ENCODE measurements around the gene ZC3H12C. TPM values are rescaled to one million over a fixed set of nuclear protein-coding genes. Genes with fewer than 3 reads are reported as not detected.
"Not testable (repeated sequence)": the region's sequence is repeated elsewhere in the genome, so short reads cannot be mapped to it uniquely, and the experiment has no call there.

ZC3H12C gene
- total RNA-seq, 2 donors from 2014 or later, result 12.5 to 18.7 TPM

- ATAC-seq; DNase-seq; intact Hi-C loops (cut with DNase I): not testable (repeated sequence)
Observed at GRCh38 chr11:110192604-110193282, 99.6 kb downstream of the ZC3H12C start.

- DNase-seq; intact Hi-C loops (cut with DNase I): not testable (repeated sequence)
- peak in 1 of 2 donors; percentile 61 for ATAC-seq
Observed at GRCh38 chr11:110194211-110194766, 101.1 kb downstream of the ZC3H12C start.

GRCh38 chr11:110196241-110196754, 103.1 kb downstream of the ZC3H12C start:
- intact Hi-C loops (cut with DNase I), result no loop called here
- ATAC-seq, result peak in 1 of 2 donors; percentile 70
- no peak for DNase-seq

- intact Hi-C loops (cut with DNase I), result no loop called here
- DNase-seq, result no peak
- no peak for ATAC-seq
Observed at GRCh38 chr11:110196884-110197420, 103.8 kb downstream of the ZC3H12C start.

- ATAC-seq, result no peak
- intact Hi-C loops (cut with DNase I), result no loop called here
Observed at GRCh38 chr11:110198031-110198729, 105.0 kb downstream of the ZC3H12C start.

GRCh38 chr11:110199184-110199981, 106.2 kb downstream of the ZC3H12C start:
- intact Hi-C loops (cut with DNase I), result no loop called here
- DNase-seq (no peak), ATAC-seq (no peak)

More at GRCh38 chr11:110198031-110198729, 105.0 kb downstream of the ZC3H12C start:
- DNase-seq, result no peak

- no peak for DNase-seq
- no peak for ATAC-seq
- intact Hi-C loops (cut with DNase I), result loop anchor here (2.0 to 5.0 kb wide), 5 partner anchors 167 to 1032 kb away; no protein-coding TSS in a partner anchor
Observed at GRCh38 chr11:110200241-110200640, 107.0 kb downstream of the ZC3H12C start.

- DNase-seq (no peak), ATAC-seq (no peak)
- intact Hi-C loops (cut with DNase I), result loop anchor here (2.0 to 5.0 kb wide), 5 partner anchors 166 to 1031 kb away; no protein-coding TSS in a partner anchor
Observed at GRCh38 chr11:110200836-110201235, 107.6 kb downstream of the ZC3H12C start.

- no peak for ATAC-seq
- no peak for DNase-seq
- intact Hi-C loops (cut with DNase I), result no loop called here
Observed at GRCh38 chr11:110207123-110207522, 113.9 kb downstream of the ZC3H12C start.

GRCh38 chr11:110208678-110209312, 115.6 kb downstream of the ZC3H12C start:
- intact Hi-C loops (cut with DNase I); ATAC-seq; DNase-seq: not testable (repeated sequence)

GRCh38 chr11:110209313-110209694, 116.1 kb downstream of the ZC3H12C start:
- DNase-seq; intact Hi-C loops (cut with DNase I); ATAC-seq: not testable (repeated sequence)

GRCh38 chr11:110217223-110217877, 124.2 kb downstream of the ZC3H12C start:
- DNase-seq, result no peak
- ATAC-seq, result no peak
- intact Hi-C loops (cut with DNase I), result no loop called here

GRCh38 chr11:110217936-110218335, 124.7 kb downstream of the ZC3H12C start:
- DNase-seq, result no peak
- intact Hi-C loops (cut with DNase I), result no loop called here
- ATAC-seq, result no peak

GRCh38 chr11:110219006-110219785, 126.0 kb downstream of the ZC3H12C start:
- no peak for DNase-seq
- intact Hi-C loops (cut with DNase I), result no loop called here
- no peak for ATAC-seq

Measured in left cardiac atrium (tissue), 4 donors.